Fibroblast of skin of left biceps (primary cell): ENCODE results near the gene PTPRF.

Experiments
- DNase-seq, 2 experiments: peaks; one replicate each; pipeline ENCODE4 v3.0.0-alpha.2; 2013; ENCODE audit warnings: low read depth in 2 of 2

PTPRF gene

GRCh38 chr1:43605157-43605556, 74.5 kb downstream of the PTPRF start:
- DNase-seq: no peak

GRCh38 chr1:43605766-43606165, 75.1 kb downstream of the PTPRF start:
- DNase-seq: no peak

- no peak for DNase-seq
Observed at GRCh38 chr1:43606624-43607023, 75.9 kb downstream of the PTPRF start.

GRCh38 chr1:43608827-43609226, 78.1 kb downstream of the PTPRF start:
- no peak for DNase-seq

- no peak for DNase-seq
Observed at GRCh38 chr1:43610339-43610738, 79.7 kb downstream of the PTPRF start.

GRCh38 chr1:43611950-43612349, 81.3 kb downstream of the PTPRF start:
- no peak for DNase-seq

GRCh38 chr1:43612406-43612805, 81.7 kb downstream of the PTPRF start:
- no peak for DNase-seq

- no peak for DNase-seq
Observed at GRCh38 chr1:43613075-43613942, 82.6 kb downstream of the PTPRF start.

GRCh38 chr1:43614211-43614610, 83.5 kb downstream of the PTPRF start:
- no peak for DNase-seq

- no peak for DNase-seq
Observed at GRCh38 chr1:43614891-43615290, 84.2 kb downstream of the PTPRF start.

- no peak for DNase-seq
Observed at GRCh38 chr1:43616383-43616782, 85.7 kb downstream of the PTPRF start.

GRCh38 chr1:43617011-43617410, 86.3 kb downstream of the PTPRF start:
- DNase-seq: no peak

- DNase-seq: no peak
Observed at GRCh38 chr1:43617668-43618067, 87.0 kb downstream of the PTPRF start.

GRCh38 chr1:43618521-43619313, 88.0 kb downstream of the PTPRF start:
- DNase-seq: no peak

- no peak for DNase-seq
Observed at GRCh38 chr1:43619314-43619790, 88.7 kb downstream of the PTPRF start.

- no peak for DNase-seq
Observed at GRCh38 chr1:43619996-43620920, 89.6 kb downstream of the PTPRF start.

- no peak for DNase-seq
Observed at GRCh38 chr1:43620956-43621355, 90.3 kb downstream of the PTPRF start.

- DNase-seq: no peak
Observed at GRCh38 chr1:43621386-43621785, 90.7 kb downstream of the PTPRF start.

GRCh38 chr1:43621861-43622260, 91.2 kb downstream of the PTPRF start:
- DNase-seq: no peak

GRCh38 chr1:43622471-43622870, 91.8 kb downstream of the PTPRF start:
- no peak for DNase-seq

GRCh38 chr1:43622901-43623780, 92.5 kb downstream of the PTPRF start:
- no peak for DNase-seq
